Liver (tissue), 9 donors: ENCODE data around the gene ITCH. TPM values are rescaled to one million over a fixed set of nuclear protein-coding genes. Genes with fewer than 3 reads are reported as not detected.

Source experiments
- DNase-seq: peaks from one replicate; pipeline ENCODE4 v3.0.0-alpha.2; 2017; ENCODE audit warnings: low spot score
- H3K27ac ChIP-seq, 2 donors: one replicate each; pipeline ENCODE4 v1.7.0; 2013; ENCODE audit warnings: inconsistent platforms in 2 of 2, low read length in 2 of 2, control low read depth in 1 of 2, low read depth in 1 of 2, mild to moderate bottlenecking in 1 of 2
- H3K27me3 ChIP-seq, 4 donors: one replicate each; pipeline versions ENCODE4 v1.6.1 to v1.7.0; 2013; ENCODE audit warnings: low read length in 3 of 4, inconsistent platforms in 1 of 4, mild to moderate bottlenecking in 1 of 4, moderate library complexity in 1 of 4; ENCODE audit not compliant: control insufficient read depth in 4 of 4, insufficient read depth in 4 of 4
- H3K36me3 ChIP-seq, 4 donors: one replicate each; pipeline versions ENCODE4 v1.6.1 to v1.7.0; 2013; ENCODE audit warnings: low read length in 3 of 4, mild to moderate bottlenecking in 3 of 4, low read depth in 1 of 4, moderate library complexity in 1 of 4; ENCODE audit not compliant: control insufficient read depth in 4 of 4, insufficient read depth in 3 of 4
- H3K4me1 ChIP-seq, 4 donors: one replicate each; pipeline versions ENCODE4 v1.6.1 to v1.7.0; 2013; ENCODE audit warnings: low read length in 3 of 4, mild to moderate bottlenecking in 3 of 4, moderate library complexity in 1 of 4; ENCODE audit not compliant: control insufficient read depth in 4 of 4, insufficient read depth in 4 of 4
- H3K4me3 ChIP-seq, 3 donors: one replicate each; pipeline versions ENCODE4 v1.6.1 to v1.7.0; 2013; ENCODE audit warnings: low read length in 3 of 3, control low read depth in 1 of 3, low read depth in 1 of 3, mild to moderate bottlenecking in 1 of 3
- H3K9ac ChIP-seq, 2 donors: one replicate each; pipeline ENCODE4 v1.7.0; 2013; ENCODE audit warnings: low read length in 2 of 2, mild to moderate bottlenecking in 2 of 2, moderate library complexity in 2 of 2, control low read depth in 1 of 2, low read depth in 1 of 2
- H3K9me3 ChIP-seq, 4 donors: one replicate each; pipeline versions ENCODE4 v1.6.1 to v1.7.0; 2013; ENCODE audit warnings: low read length in 3 of 4; ENCODE audit not compliant: control insufficient read depth in 4 of 4
- ATF3 ChIP-seq: IDR thresholded peaks from 2 replicates; pipeline ENCODE4 v1.6.1; 2016; ENCODE audit warnings: antibody characterized with exemption
- CTCF ChIP-seq: fragments of 150-350 bp; IDR thresholded peaks from 2 replicates; pipeline ENCODE4 v1.5.1; 2017; ENCODE audit warnings: improper control_type of control experiment, low read depth, low read length; ENCODE audit not compliant: missing input control
- EGR1 ChIP-seq, 2 donors: IDR thresholded peaks; 2 replicates each; pipeline ENCODE4 v1.6.1; 2016 to 2018; ENCODE audit warnings: antibody characterized with exemption in 2 of 2, low read depth in 2 of 2
- FOXA1 ChIP-seq: IDR thresholded peaks from 2 replicates; pipeline ENCODE4 v1.6.1; 2016; ENCODE audit warnings: antibody characterized with exemption
- FOXA2 ChIP-seq: IDR thresholded peaks from 2 replicates; pipeline ENCODE4 v1.6.1; 2016; ENCODE audit warnings: antibody characterized with exemption
- GABPA ChIP-seq, 2 donors: IDR thresholded peaks in 1 of 2; conservative IDR thresholded peaks in 1 of 2; 2 replicates each; pipeline ENCODE4 v1.6.1; 2016; ENCODE audit warnings: antibody characterized with exemption in 2 of 2, mild to moderate bottlenecking in 1 of 2, moderate library complexity in 1 of 2
- HNF4A ChIP-seq, 2 donors: conservative IDR thresholded peaks; 2 replicates each; pipeline ENCODE4 v1.6.1; 2016; ENCODE audit warnings: antibody characterized with exemption in 2 of 2, mild to moderate bottlenecking in 2 of 2
- JUND ChIP-seq, 2 donors: IDR thresholded peaks; 2 replicates each; pipeline ENCODE4 v1.6.1; 2016; ENCODE audit warnings: antibody characterized with exemption in 2 of 2
- NR2F2 ChIP-seq: IDR thresholded peaks from 2 replicates; pipeline ENCODE4 v1.6.1; 2016; ENCODE audit warnings: antibody characterized with exemption
- RAD21 ChIP-seq, 2 donors: IDR thresholded peaks; 2 replicates each; pipeline ENCODE4 v1.6.1; 2016; ENCODE audit warnings: antibody characterized with exemption in 2 of 2, mild to moderate bottlenecking in 2 of 2
- RXRA ChIP-seq, 2 donors: IDR thresholded peaks; 2 replicates each; pipeline ENCODE4 v1.6.1; 2017 to 2018; ENCODE audit warnings: antibody characterized with exemption in 2 of 2, mild to moderate bottlenecking in 1 of 2
- SP1 ChIP-seq: IDR thresholded peaks from 2 replicates; pipeline ENCODE4 v1.6.1; 2018; ENCODE audit warnings: antibody characterized with exemption, mild to moderate bottlenecking
- TAF1 ChIP-seq: conservative IDR thresholded peaks from 2 replicates; pipeline ENCODE4 v1.6.1; 2016; ENCODE audit warnings: antibody characterized with exemption, mild to moderate bottlenecking
- YY1 ChIP-seq: IDR thresholded peaks from 2 replicates; pipeline ENCODE4 v1.6.1; 2016; ENCODE audit warnings: antibody characterized with exemption, mild to moderate bottlenecking
- ZBTB33 ChIP-seq: IDR thresholded peaks from 2 replicates; pipeline ENCODE4 v1.6.1; 2016; ENCODE audit warnings: antibody characterized with exemption
- WGBS: extraction: QIAGEN DNeasy Blood & Tissue Kit; methylation state at CpG from one replicate; pipeline ENCODE4 v1.1.7; 2013; 5-methylcytosine and 5-hydroxymethylcytosine counted together
- polyA plus RNA-seq, 2 donors: library from polyadenylated mRNA; stranded (reverse) in 1 of 2; unstranded in 1 of 2; fragments of 200-250 nt in 1 of 2; fragments of >200 nt in 1 of 2; fragmentation: Nextera tagmentation in 1 of 2; extraction: Ambion mirVana in 1 of 2; gene quantifications; one replicate each; pipeline versions ENCODE4 v1.2.1 to v1.2.3, GENCODE V29; 2013 to 2015
- total RNA-seq, 2 donors: library from RNA; depleted of rRNA; stranded (reverse); fragments of >200 nt; gene quantifications; one replicate each; pipeline ENCODE4 v1.2.3, GENCODE V29; 2014
- donor health status: healthy.
- donor health status: healthy.
- donor health status: healthy.
- donor health status: healthy.
- donor health status: healthy.

ITCH gene
- total and polyA plus RNA-seq, 4 donors = 14.3 to 85.3 (median 25.8) TPM

- no peaks in the 10 kb centered on the region for H3K9me3 ChIP-seq
- WGBS = 92% methylated on average over 7 of the region's 7 CpGs
- peak overlapping the region; percentile 60 for H3K27ac ChIP-seq
- H3K36me3 ChIP-seq = peaks cover 4 to 32% (median 21%) of the 10 kb centered on the region in 4 donors
- DNase-seq = no peak
- TF ChIP-seq HNF4A (conservative IDR thresholded peaks at IDR 0.05) = no peak
- TF ChIP-seq ZBTB33 = no peak
- TF ChIP-seq CTCF = no peak
- H3K27me3 ChIP-seq = no peaks in the 10 kb centered on the region
- H3K4me3 ChIP-seq = no peak overlapping the region
- H3K4me1 ChIP-seq = peaks cover 0 to 6% (median 2%) of the 10 kb centered on the region in 4 donors
- no peak overlapping the region for H3K9ac ChIP-seq
These were observed 162.3 kb downstream of the ITCH start for GRCh38 chr20:34525342-34525708.

GRCh38 chr20:34525709-34526416, 162.8 kb downstream of the ITCH start:
- H3K27me3 ChIP-seq = no peaks in the 10 kb centered on the region
- peak overlapping the region; percentile 60 for H3K27ac ChIP-seq
- no peak overlapping the region for H3K9ac ChIP-seq
- no peak for DNase-seq
- no peaks in the 10 kb centered on the region for H3K9me3 ChIP-seq
- no peak overlapping the region for H3K4me3 ChIP-seq
- peaks cover 3 to 32% (median 23%) of the 10 kb centered on the region in 4 donors for H3K36me3 ChIP-seq
- 48% methylated on average over 14 of the region's 14 CpGs for WGBS
- peaks cover 0 to 6% (median 2%) of the 10 kb centered on the region in 4 donors for H3K4me1 ChIP-seq
- TF ChIP-seq TAF1 = no peak
- TF ChIP-seq SP1 = peak; percentile 21
- no peak for TF ChIP-seq CTCF
- TF ChIP-seq RAD21 (IDR thresholded peaks at IDR 0.05) = peak in 1 of 2 donors; percentile 9
- TF ChIP-seq FOXA2 = peak; percentile 45
- TF ChIP-seq RXRA (IDR thresholded peaks at IDR 0.05) = peak in 1 of 2 donors; percentile 55
- TF ChIP-seq YY1 = no peak
- no peak for TF ChIP-seq HNF4A (conservative IDR thresholded peaks at IDR 0.05)
- TF ChIP-seq JUND (IDR thresholded peaks at IDR 0.05) = peak; percentile 53 to 80

- peak overlapping the region; percentile 0 to 34 for H3K27ac ChIP-seq
- peaks cover 0 to 6% (median 2%) of the 10 kb centered on the region in 4 donors for H3K4me1 ChIP-seq
- H3K9me3 ChIP-seq = no peaks in the 10 kb centered on the region
- peaks cover 2 to 32% (median 23%) of the 10 kb centered on the region in 4 donors for H3K36me3 ChIP-seq
- no peak for DNase-seq
- no peak overlapping the region for H3K9ac ChIP-seq
- no peaks in the 10 kb centered on the region for H3K27me3 ChIP-seq
- H3K4me3 ChIP-seq = no peak overlapping the region
- WGBS = 77% methylated on average over 5 of the region's 5 CpGs
- TF ChIP-seq ZBTB33 (no peak), YY1 (no peak), EGR1 (IDR thresholded peaks at IDR 0.05; ENCODE audit: low read depth in 2 of 2) (no peak), TAF1 (no peak), GABPA (IDR thresholded peaks at IDR 0.05 in 1 of 2, conservative IDR thresholded peaks at IDR 0.05 in 1 of 2) (no peak), SP1 (no peak), NR2F2 (no peak), CTCF (no peak), ATF3 (no peak), RAD21 (IDR thresholded peaks at IDR 0.05) (no peak), FOXA1 (no peak), RXRA (IDR thresholded peaks at IDR 0.05) (no peak)
These were observed 163.4 kb downstream of the ITCH start for GRCh38 chr20:34526466-34526865.
